Measurements from ENCODE around the gene ARID1B.
A peak's percentile ranks its signal among the peaks of the same experiment; 100 is the strongest.
"Not testable (repeated sequence)": the region's sequence is repeated elsewhere in the genome, so short reads cannot be mapped to it uniquely, and the experiment has no call there.

The ARID1B gene

GRCh38 chr6:157033428-157034140 is 256.4 kb downstream of the ARID1B start:
- DNase-seq, result peak in 1 of 6 experiments; percentile 27

- peak in 2 of 6 experiments; percentile 42 to 43 for DNase-seq
Measured at GRCh38 chr6:157034436-157035230, 257.5 kb downstream of the ARID1B start.

- DNase-seq, result no peak
Measured at GRCh38 chr6:157035546-157035945, 258.4 kb downstream of the ARID1B start.

GRCh38 chr6:157036245-157036711 is 259.1 kb downstream of the ARID1B start:
- no peak for DNase-seq

- DNase-seq, result no peak
Measured at GRCh38 chr6:157037165-157037564, 260.0 kb downstream of the ARID1B start.

- DNase-seq, result no peak
Measured at GRCh38 chr6:157038610-157039009, 261.4 kb downstream of the ARID1B start.

GRCh38 chr6:157039639-157040038 is 262.5 kb downstream of the ARID1B start:
- not testable (repeated sequence) for DNase-seq

- DNase-seq, result no peak
Measured at GRCh38 chr6:157040191-157040590, 263.0 kb downstream of the ARID1B start.

GRCh38 chr6:157045831-157046454 is 268.8 kb downstream of the ARID1B start:
- DNase-seq, result no peak

GRCh38 chr6:157046776-157047175 is 269.6 kb downstream of the ARID1B start:
- DNase-seq, result no peak

- no peak for DNase-seq
Measured at GRCh38 chr6:157047328-157047727, 270.1 kb downstream of the ARID1B start.

GRCh38 chr6:157047951-157048350 is 270.8 kb downstream of the ARID1B start:
- DNase-seq, result no peak

- DNase-seq, result no peak
Measured at GRCh38 chr6:157049133-157049532, 272.0 kb downstream of the ARID1B start.

GRCh38 chr6:157050537-157051265 is 273.5 kb downstream of the ARID1B start:
- DNase-seq, result no peak

GRCh38 chr6:157054531-157054979 is 277.4 kb downstream of the ARID1B start:
- DNase-seq, result peak in 5 of 6 experiments; percentile 4 to 78 (median 74)

- no peak for DNase-seq
Measured at GRCh38 chr6:157055863-157056262, 278.7 kb downstream of the ARID1B start.

GRCh38 chr6:157056275-157056674 is 279.1 kb downstream of the ARID1B start:
- peak in 1 of 6 experiments; percentile 6 for DNase-seq

- DNase-seq, result no peak
Measured at GRCh38 chr6:157058574-157058973, 281.4 kb downstream of the ARID1B start.

- no peak for DNase-seq
Measured at GRCh38 chr6:157059781-157060180, 282.6 kb downstream of the ARID1B start.

- no peak for DNase-seq
Measured at GRCh38 chr6:157060440-157060952, 283.3 kb downstream of the ARID1B start.

- no peak for DNase-seq
Measured at GRCh38 chr6:157061770-157062594, 284.8 kb downstream of the ARID1B start.
